Fibroblast of the aortic adventitia (primary cell): ENCODE results near the gene DNAI2. TPM values are rescaled to one million over a fixed set of nuclear protein-coding genes. Genes with fewer than 3 reads are reported as not detected.

Source experiments
- DNase-seq: peaks from one replicate; pipeline ENCODE4 v3.0.0-alpha.2; 2010; ENCODE audit warnings: low read depth
- H3K4me3 ChIP-seq: 2 replicates; pipeline ENCODE4 v1.5.1; 2011; ENCODE audit warnings: low read depth, mild to moderate bottlenecking, control low read depth, low read length, moderate library complexity
- total RNA-seq: library from RNA; depleted of rRNA; stranded (reverse); fragments of >200 nt; gene quantifications from 2 replicates; pipeline ENCODE4 v1.2.3, GENCODE V29; 2012; ENCODE audit warnings: low replicate concordance
- TF ChIP-seq, protein P1 (sequence below): IDR thresholded peaks from 2 replicates; pipeline ENCODE4 v1.5.1; 2011; ENCODE audit warnings: mild to moderate bottlenecking, low read length, control low read depth, inconsistent platforms; ENCODE audit not compliant: insufficient read depth

DNAI2 gene
- total RNA-seq, 1 donor = not detected

DNA sequence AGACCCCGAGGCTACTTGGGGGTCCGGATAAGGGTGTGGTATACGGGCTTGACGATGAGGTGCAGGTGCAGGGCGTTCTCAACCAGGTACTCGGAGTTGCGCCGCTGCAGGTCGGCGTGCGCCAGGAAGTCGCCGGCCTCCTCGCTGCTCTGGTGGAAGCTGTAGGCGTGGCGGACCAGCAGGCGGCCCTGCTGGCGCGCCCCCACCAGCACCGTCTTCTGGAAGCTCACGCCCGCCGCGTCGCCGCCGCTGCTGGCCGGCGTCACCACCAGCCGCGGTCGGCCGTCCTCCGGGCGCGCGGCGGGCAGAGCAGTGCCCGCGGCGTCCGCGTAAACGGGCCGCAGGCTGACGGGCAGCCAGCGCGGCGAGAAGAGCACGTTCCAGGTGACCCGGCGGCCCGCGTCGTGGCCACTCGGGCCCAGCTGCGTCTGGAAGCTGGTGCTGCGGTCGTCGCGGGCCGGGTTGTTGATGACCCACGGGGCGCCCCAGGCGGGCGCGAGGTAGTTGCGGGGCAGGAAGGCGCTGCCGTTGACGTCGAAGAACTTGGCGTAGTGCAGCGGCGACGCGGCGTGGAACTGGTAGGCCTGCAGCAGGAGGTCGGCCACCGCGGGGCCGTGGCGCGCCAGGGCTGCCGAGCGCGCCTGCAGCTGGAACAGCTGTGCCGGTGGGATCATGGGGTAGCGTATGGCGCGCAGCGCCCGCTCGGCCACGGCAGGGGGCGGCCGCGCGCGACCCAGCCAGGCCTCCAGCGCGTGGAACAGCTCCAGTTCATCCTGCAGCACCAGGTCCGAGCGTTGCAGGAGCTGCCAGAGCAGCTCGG, 82.8 kb downstream of the DNAI2 start:
- TF ChIP-seq, protein P1, sequence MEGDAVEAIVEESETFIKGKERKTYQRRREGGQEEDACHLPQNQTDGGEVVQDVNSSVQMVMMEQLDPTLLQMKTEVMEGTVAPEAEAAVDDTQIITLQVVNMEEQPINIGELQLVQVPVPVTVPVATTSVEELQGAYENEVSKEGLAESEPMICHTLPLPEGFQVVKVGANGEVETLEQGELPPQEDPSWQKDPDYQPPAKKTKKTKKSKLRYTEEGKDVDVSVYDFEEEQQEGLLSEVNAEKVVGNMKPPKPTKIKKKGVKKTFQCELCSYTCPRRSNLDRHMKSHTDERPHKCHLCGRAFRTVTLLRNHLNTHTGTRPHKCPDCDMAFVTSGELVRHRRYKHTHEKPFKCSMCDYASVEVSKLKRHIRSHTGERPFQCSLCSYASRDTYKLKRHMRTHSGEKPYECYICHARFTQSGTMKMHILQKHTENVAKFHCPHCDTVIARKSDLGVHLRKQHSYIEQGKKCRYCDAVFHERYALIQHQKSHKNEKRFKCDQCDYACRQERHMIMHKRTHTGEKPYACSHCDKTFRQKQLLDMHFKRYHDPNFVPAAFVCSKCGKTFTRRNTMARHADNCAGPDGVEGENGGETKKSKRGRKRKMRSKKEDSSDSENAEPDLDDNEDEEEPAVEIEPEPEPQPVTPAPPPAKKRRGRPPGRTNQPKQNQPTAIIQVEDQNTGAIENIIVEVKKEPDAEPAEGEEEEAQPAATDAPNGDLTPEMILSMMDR = no peak
- no peak for DNase-seq
- H3K4me3 ChIP-seq = no peak overlapping the region

DNA sequence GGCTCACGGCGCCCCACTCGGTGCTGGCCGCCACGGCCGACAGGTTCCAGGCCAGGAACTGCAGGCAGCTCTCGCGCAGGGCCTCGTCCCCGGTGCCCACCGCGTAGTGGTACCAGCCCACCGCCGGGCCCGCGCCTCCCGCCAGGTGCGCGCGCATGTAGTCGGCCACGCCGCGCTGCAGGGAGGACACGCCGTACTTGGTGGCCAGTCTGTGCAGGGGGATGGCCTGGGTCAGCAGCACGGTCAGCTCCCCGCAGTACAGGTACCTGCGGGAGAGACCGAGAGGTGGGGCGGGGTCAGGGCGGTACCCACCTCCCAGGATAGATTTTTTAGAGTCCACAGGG, 83.4 kb downstream of the DNAI2 start:
- no peak overlapping the region for H3K4me3 ChIP-seq
- DNase-seq = no peak
- TF ChIP-seq, protein P1 = no peak

DNA sequence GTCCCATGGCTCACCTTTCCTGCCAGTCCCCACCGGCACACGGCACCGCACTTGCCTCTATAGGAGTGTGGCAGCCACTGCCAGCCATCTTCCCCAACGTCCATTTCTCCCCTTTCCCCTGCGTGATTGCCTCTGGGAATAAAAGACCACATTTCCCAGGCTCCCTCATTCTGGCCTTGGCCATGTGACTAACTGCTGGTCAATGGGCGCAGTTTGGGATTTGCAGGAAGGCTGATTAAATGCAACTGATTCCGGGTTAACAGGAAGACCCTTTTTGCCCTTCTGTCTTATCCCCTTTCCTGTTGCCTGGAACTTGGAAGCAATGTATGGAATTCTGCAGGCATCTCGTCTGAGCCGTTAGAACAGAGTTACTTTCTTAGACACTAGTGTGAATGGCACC, 84.7 kb downstream of the DNAI2 start:
- DNase-seq = no peak
- no peak overlapping the region for H3K4me3 ChIP-seq
- TF ChIP-seq, protein P1 = no peak

DNA sequence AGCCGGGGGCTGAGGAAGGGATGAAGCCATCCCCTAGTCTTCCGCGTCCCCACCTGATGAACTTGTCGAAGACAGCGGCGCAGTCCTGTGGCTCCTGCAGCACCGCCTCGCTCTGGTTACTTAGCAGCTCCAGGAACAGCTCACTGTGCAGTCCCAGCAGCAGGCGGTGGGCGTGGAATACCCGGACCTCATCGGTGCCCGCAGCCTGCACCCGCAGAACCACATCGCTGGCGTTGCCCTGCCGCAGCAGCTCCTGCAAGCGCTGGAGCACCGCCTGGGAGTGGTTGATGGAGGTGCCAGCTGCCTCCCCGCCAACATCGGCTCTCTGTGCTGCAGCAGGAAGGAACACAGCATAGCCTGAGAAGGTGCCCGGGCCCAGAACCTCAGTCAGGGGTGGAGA, 85.9 kb downstream of the DNAI2 start:
- H3K4me3 ChIP-seq = no peak overlapping the region
- no peak for DNase-seq
- TF ChIP-seq, protein P1 = no peak

DNA sequence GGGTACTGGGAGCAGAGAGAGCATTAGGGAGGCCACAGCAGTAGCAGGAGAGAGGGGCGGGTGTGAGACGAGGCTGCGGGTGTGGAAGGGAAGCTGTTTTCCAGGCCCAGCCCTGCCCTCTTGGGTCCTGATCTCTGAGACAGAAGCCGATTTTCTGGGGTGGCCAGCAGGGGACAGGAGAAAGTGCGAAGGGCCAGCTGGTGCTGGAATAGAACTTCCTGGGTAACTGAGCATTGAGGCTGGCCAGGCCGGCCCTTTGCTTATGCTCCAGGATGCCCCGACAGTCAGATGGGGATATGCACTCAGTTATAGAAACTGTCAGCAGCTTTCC, 86.8 kb downstream of the DNAI2 start:
- no peak for DNase-seq
- H3K4me3 ChIP-seq = no peak overlapping the region
- TF ChIP-seq, protein P1 = no peak

DNA sequence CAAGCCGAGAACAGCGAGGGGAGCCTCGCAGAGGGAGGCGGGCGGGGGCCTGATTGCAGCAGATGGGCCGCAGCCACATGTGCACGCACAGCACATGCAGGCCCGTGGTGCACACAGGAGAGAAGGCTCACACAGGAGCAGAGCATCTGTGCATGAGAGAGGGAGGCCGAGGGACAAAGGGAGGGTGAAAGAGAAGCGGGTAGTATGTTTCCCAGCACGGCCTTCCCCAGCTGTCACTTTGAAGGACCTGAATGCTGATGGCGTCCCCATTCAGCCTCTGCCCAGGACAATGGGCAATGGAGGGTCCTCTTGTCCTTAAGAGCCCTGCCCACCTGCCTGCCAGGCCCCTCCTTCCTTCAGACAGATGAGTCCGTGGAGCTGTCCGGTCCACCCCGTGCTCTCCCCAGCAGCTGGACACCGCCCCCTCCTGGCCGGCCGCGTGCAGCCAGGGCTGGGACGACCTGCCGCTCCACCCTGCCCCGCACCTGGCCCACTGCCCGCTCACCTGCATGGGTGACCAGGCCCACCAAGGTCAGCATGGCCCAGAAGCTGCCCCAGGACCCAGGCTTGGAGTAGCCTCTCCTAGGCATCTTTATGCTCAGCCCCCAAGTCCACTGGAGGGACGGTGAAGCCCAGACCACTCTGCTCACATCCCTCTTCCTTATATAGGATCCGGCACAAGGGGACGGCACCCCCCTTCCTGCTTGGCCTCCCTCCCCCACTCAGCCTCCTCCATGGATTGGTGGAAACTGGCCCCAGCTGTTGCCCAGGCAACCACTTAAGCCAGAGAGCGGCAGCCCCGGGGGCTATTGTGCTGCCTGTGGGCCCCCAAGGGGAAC, 87.4 kb downstream of the DNAI2 start, which contains the start of gene BTBD17:
Gene BTBD17 (minus strand): TSS at position 639 of the 839 bp plus-strand sequence. CDS start 49 bp downstream, at position 590.
- TF ChIP-seq, protein P1 = peak; percentile 49
- no peak within 1 kb of the TSS for H3K4me3 ChIP-seq
- DNase-seq = peak; percentile 13
